ENCODE measurements around the gene MYH14. TPM values are rescaled to one million over a fixed set of nuclear protein-coding genes. Genes with fewer than 3 reads are reported as not detected.
A peak's percentile ranks its signal among the peaks of the same experiment; 100 is the strongest.

MYH14 gene
- total RNA-seq, 1 donor from 2014 or later = 70.5 TPM

DNA sequence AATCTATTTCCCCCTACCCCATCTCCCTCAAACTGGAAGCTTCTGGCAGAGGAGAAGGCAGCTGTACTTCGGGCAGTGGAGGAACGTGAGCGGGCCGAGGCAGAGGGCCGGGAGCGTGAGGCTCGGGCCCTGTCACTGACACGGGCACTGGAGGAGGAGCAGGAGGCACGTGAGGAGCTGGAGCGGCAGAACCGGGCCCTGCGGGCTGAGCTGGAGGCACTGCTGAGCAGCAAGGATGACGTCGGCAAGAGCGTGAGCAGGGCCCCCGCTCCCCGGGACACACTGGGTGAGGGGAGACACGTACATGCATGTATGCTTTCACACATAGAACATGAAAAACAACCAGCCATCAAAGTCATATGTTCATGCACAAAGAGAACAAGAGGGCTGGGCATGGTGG, 83.0 kb downstream of the MYH14 start:
- no peak for ATAC-seq
- DNase-seq (ENCODE audit: low spot score) = no peak

DNA sequence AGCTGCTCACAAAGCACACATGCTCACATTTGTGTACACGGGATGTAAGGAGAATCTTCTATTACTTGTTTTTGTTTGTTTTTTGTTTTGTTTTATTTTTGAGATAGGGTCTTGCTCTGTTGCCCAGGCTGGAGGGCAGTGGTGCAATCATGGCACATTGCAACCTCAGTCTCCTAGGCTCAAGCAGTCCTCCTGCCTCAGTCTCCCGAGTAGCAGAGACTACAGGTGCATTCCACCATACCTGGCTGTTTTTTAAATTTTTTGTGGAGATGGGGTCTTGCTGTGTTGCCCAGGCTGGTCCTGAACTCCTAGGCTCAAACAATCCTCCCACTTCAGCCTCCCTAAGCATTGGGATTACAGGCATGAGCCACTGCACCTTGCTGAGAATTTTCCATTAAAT, 83.9 kb downstream of the MYH14 start:
- ATAC-seq (no peak), DNase-seq (ENCODE audit: low spot score) (no peak)

DNA sequence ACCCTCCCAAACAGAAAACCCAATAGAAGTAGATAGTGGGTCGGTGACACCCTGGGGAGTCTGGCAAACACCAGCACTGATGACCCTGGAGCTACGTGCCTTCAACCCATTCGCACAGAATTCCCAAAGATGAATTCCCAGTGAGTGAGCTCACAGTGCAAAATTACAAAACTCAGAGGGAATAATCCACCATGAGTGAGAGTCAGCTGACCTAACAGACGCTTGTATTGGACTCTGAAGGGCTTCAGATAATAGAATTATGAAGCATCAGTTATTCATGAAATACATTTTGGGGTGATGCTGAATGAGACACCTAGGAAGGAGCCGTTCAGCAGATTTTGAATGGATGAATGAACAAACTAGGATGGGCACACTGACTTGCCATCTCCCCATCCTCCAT, 85.5 kb downstream of the MYH14 start:
- ATAC-seq = no peak
- DNase-seq (ENCODE audit: low spot score) = no peak

DNA sequence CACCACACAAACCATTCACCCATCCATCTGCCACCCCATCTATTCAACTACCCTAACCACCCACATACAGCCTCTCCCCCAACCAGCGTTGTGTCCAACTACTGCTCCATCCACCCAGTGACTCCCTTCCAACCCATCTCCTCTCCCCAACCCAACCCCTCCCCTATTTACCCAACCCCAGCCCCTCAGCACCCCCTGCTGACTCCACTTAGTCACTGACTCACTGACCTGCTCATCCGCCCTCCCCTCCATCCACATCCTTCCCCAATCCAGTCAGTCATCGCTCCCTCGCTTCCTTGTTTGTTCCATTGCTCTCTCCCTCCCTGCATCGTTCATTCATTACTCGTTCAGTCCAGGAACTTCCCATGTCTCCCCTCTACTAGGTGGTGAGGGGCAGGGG, 86.6 kb downstream of the MYH14 start:
- ATAC-seq = no peak

DNA sequence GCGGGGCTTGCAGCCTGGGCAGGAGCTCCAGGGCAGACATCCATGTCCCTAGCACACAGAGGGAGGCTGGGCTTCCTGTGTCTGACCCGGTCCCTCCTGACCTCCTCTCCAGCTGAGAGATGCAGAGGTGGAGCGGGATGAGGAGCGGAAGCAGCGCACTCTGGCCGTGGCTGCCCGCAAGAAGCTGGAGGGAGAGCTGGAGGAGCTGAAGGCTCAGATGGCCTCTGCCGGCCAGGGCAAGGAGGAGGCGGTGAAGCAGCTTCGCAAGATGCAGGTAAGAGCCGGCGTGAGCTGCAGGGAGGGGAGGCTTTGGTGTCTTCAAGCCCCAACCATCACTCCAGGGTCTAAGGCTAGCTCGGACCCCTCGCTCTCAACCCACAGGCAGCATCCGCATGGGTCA, 87.4 kb downstream of the MYH14 start:
- DNase-seq (ENCODE audit: low spot score) (no peak), ATAC-seq (no peak)

More for the DNA sequence above, 86.6 kb downstream of the MYH14 start:
- DNase-seq (ENCODE audit: low spot score) = no peak

DNA sequence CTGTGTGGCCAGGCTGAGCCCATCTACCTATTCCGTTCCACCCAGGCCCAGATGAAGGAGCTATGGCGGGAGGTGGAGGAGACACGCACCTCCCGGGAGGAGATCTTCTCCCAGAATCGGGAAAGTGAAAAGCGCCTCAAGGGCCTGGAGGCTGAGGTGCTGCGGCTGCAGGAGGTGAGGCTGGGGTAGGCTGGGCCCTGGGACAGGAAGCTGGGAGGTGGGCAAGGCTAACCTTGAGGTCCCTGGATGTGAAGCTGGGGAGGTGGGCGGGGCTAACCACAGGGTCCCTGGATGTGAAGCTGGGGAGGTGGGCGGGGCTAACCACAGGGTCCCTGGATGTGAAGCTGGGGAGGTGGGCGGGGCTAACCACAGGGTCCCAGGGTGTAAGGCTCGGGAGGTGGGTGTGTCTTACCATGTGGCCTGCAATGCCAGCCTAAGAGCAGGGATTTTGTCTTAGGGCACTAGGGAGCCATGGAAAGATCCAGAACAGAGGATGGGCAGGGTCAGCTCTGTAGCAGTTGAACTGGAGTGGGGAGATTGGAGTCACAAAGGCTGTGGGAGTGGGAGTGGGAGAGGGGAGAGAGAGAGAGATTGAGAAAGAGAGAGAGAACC, 88.9 kb downstream of the MYH14 start:
- ATAC-seq (no peak), DNase-seq (ENCODE audit: low spot score) (no peak)

DNA sequence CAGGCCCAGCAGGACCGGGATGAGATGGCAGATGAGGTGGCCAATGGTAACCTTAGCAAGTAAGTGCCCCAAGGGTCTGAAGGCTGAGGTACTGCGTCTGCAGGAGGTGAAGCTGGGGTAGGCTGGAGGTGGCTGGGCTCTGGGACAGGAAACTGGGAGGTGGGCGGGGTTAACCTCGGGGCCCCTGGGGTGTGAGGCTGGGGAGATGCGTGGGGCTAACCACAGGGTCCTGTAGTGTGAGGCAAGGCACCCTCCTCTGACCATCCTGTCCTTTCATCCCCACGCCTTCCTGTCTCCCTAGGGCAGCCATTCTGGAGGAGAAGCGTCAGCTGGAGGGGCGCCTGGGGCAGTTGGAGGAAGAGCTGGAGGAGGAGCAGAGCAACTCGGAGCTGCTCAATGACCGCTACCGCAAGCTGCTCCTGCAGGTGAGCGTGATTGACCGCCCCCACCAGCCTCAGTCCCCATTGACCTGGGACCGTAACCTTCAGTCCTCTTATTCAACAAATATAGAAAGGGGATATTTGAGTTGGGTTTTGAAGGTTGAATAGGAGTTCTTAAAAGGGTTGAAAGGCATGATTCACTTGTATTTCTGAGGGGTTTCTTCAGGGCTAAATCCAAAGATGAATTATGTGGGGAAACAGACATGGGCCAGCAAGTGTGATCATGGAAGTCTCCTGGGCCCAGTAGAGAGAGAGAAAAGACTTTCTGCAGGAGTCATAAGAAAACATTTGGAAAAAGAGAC, 90.0 kb downstream of the MYH14 start:
- ATAC-seq (no peak), DNase-seq (ENCODE audit: low spot score) (no peak)

DNA sequence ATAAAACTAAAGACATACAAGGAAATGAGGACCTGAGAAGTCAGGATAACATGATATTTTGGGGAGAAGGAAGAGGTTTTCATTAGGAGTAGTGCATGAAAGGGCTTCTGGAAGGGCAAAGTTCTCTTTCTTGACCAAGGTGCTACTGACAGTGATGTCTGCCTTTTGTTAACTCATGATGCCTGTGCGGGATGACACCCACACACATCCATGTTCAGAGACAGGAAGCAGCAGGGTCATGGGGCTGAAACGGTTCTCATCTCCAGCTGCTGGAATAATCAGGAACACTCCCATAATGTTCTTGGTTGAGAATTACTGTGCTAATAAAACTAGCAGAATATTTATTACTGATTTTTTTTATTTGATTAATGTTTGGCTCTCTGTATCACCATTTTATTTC, 96.6 kb downstream of the MYH14 start:
- DNase-seq (ENCODE audit: low spot score) = no peak
- no peak for ATAC-seq

DNA sequence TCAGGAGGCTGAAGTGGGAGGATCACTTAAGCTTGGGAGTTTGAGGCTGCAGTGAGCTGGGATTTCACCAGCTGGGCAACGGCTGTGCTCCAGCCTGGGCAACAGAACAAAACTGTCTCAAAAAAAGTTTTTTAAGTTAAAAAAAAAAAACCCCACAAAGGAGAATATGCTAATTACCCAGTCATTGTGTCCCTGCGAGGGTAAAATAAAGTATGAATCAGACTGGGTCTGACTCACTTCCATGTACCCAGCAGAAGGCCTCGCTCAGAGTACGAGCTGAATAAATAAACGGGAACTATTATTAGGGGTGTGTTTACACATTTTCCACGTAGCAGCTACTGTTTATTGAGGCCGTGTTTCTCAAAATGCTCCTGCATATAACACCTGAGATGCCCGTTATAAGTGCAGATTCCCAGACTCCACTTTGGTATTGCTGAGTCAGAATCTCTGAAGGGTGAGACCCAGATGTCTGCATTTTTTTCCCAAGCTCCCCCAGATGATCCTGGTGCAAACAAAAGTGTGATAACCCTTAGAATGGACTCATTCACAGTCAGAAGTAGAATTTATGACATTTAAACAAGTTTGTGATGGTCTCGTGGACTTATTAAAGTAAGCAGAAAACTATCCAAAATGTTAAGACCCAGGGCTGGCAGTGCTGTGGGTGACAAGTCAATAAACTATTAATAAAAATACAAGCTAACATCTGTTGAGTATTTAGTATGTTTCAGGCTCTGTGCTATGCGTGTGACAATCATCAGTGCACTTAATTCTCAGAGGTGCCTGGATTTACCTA, 97.6 kb downstream of the MYH14 start:
- no peak for ATAC-seq
- no peak for DNase-seq (ENCODE audit: low spot score)

DNA sequence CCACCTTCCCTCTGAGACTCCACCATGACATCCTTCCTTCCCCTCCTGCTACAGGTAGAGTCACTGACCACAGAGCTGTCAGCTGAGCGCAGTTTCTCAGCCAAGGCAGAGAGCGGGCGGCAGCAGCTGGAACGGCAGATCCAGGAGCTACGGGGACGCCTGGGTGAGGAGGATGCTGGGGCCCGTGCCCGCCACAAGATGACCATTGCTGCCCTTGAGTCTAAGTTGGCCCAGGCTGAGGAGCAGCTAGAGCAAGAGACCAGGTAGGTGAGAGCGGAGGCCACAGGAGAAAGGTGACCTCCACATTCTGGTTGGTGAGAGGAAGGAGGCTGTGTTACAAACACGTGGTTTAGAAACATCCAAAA, 98.2 kb downstream of the MYH14 start:
- ATAC-seq (no peak), DNase-seq (ENCODE audit: low spot score) (no peak)

DNA sequence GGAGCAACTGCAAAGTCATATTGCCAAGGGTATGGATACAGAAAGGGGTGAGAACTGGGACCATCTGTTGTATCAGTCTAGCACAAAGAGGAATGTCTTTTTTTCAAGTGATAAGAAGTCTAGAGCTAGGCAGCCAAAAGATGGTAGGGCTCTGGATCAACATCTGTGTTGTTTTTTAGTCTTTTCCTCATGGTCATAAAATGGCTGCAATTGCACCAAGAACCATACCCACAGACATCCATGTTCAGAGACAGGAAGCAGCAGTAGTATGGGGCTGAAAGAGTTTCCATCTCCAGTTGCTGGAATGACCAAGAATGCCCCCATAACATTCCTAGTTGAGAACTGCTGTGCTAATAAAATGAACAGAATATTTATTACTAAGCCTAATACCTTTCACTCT, 100.1 kb downstream of the MYH14 start:
- DNase-seq (ENCODE audit: low spot score) (no peak), ATAC-seq (no peak)

DNA sequence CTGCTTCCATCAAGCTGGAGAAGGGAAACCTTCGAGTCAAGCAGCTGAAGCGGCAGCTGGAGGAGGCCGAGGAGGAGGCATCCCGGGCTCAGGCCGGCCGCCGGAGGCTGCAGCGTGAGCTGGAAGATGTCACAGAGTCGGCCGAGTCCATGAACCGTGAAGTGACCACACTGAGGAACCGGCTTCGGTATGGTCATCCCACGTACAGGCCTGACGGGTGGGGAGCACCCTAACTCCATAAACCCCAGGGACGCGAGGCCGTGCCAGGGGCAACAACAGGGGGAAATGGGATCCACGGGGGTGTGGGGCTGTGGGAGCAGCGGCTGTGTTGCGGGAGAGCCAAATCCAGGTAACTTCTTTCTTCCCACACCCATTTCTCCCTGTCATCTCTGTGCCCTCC, 105.6 kb downstream of the MYH14 start:
- DNase-seq (ENCODE audit: low spot score) (no peak), ATAC-seq (no peak)

DNA sequence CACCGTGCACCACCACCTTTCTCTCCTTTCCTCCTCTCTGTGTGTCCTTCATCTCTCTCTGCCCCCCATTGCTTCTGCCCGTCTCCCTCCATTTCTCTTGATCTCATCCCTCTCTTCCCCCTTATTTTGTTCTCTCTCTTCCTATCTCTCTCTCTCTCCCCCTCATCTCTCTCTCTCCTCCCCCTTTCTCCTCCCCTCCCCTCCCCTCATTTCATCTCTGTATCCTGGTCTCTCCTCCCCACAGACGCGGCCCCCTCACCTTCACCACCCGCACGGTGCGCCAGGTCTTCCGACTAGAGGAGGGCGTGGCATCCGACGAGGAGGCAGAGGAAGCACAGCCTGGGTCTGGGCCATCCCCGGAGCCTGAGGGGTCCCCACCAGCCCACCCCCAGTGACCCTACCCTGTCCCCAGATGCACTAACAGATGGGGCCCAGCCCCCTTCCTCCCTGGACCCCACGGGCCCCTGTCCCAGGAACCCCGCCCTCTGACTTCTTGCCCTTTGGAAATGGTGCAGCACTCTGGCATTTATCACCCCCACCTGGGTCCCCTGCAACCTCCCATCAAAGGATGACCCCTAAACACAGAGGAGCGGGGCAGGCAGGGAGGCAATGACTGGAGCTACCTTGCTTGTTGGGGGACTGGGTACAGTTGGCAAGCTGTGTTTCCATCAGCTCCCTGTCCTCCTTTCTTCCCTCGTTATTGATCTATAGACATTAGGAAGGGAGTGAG, 106.1 kb downstream of the MYH14 start:
- DNase-seq (ENCODE audit: low spot score) (no peak), ATAC-seq (no peak)

DNA sequence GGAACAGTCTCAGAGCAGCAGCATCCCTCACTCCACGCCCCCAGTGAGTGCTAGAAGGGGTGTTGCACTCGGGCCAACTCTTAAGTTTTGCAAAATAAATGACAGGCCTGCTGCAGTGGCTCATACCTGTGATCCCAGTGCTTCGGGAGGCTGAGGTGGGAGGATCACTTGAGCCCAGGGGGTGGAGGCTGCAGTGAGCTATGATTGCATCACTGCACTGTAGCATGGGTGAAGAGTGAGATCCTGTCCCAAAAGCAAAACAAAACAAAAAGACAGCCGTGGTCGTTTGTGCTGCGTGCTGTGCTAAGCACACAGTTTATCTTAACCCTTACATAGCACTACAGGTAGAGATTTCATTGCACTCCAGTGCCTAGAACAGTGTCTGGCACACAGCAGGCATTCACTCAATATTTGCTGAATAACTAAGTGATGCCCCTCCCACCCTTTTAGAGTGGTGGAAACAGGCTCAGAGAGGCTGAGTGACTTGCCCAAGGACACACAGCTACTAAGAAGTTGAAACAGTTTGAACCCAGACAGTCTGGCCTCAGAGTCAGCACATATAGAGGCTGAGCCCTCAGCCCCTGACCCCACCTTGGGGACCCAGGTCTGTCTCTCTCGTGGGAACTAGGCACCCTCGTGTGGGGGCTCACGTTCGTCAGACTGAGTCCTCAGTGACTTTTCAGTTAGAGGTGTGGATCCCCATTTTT, 107.5 kb downstream of the MYH14 start:
- ATAC-seq = no peak
- no peak for DNase-seq (ENCODE audit: low spot score)

DNA sequence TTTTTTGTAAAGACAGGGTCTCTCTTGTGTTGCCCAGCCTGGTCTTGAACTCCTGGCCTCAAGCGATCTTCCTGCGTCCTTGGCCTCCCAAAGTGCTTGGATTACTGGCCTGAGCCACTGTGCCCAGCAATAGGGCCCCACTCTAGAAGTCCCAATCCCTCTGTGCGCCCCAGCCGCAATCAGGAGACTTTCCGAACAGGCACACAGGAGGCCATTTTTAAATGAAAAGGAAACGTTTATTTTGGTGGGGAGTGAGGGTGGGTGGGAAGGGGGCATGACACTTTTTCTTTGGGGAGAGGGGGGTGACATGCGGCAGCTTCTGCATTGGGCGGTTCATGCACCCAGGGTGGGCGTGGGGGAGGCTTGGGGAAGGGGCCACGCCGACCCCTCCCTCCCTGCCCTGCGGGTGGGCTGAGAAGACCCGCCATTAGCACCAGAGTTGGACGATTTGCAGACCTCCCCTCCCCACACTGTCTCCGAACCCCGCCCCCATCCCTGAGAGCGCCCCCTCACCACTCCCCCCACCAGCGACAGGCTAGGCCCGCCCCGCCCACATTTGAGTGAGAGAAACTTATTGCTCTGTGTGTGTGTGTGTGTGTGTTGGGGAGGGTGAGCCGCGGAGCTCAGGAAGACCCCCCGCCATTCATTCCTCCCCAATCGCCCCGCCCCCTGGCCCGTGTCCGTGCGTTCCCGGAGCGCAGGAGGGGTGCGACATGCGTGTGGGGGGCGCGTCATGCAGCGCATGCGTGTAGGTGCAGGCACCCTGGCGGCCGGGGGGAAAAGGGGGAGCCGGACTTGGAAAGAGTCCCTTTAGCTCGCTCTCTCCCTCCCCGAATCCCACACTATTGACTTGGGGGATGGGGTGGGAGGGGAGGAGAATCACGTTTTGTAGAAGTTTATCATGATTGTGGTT, 108.6 kb downstream of the MYH14 start:
- DNase-seq (ENCODE audit: low spot score) = no peak

DNA sequence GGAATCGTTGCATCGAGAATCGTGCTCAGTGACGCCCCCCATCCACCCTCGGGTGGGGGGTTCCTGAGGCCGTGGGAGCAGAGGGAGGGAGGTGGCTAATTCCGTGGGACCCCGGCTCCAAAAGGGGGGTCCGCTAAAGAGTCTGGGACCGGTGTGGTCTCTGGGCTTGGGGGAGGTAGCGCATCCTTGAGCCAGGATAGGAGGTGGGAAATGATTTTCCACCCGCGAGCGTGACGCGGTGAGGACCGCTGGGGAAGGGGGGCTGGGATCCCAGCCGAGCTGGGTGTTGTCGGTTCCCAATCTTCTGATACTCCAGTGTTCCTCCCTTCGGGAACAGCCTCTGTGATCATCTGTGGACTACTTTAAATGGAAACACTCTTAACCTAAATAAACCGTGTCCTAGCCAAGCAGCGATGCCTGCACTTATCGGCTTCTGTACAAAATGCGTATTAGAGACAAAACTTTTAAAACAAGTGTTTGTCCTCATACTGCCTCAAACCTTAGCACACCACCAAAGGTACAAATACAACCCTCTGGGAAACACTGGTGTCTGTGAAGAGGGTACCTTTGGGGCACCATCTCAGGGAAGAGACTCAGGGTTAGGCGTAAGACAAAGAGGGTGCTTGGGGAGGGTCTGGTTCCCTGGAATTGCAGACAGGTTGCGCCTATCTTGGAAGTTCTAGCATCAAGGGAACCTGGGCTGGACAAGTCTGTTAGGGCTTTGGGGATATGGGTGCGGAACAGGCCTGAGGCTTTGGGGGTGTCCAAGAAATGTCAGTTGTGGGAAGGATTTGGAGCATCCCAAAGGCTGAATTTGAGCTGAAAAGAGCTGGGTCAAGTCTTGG, 109.8 kb downstream of the MYH14 start:
- no peak for DNase-seq (ENCODE audit: low spot score)
- no peak for ATAC-seq

More for the DNA sequence above, 108.6 kb downstream of the MYH14 start:
- no peak for ATAC-seq

DNA sequence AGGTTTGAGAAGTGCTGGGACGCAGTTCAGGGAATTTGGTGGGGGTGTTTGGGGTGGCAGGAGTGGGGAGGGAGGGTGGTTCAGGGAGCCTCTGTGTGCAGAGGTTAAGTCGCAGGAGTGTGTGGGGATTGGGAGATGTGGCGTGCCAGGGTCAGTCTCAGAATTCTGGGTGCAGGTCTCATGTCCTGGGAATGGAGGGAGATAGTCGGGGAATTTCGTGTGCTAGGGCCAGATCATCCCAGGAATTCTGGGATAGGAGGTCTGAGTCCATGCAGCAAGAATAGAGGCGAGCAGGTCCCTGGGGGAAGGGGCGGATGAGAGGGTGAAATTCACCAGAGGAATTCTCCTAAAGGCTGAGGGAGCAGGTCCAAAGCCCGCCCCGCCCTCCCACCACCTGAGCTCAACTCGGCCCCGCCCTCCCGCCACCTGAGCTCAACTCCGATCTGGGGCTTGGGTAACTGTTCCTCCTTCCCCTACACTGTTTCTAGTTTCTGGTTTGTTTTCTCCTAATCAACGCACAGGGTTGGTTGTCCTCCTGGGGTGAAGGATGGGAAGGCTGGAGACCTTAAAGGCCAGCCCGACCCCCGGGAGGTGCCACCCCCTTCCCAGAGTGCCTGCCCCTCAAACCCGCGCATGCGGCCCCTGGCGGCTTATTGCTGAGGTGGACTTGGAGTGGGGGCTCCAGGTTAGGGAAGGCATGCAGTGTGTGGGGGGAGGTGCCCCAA, 110.6 kb downstream of the MYH14 start:
- peak; percentile 17 for ATAC-seq

More for the DNA sequence above, 110.6 kb downstream of the MYH14 start:
- no peak for DNase-seq (ENCODE audit: low spot score)
